IPS-NIHi7 (cell line): ENCODE data around the gene ATP2A3.

Experiments used
- DNase-seq: peaks from one replicate; pipeline ENCODE4 v3.0.0; 2012; ENCODE audit warnings: mixed read lengths; ENCODE audit errors: extremely low spot score

The ATP2A3 gene

GRCh38 chr17:3964203-3965117 lies at the start of gene ATP2A3:
Gene ATP2A3, minus strand, starts transcription at chr17:3964437. Its CDS starts 146 bp downstream, at chr17:3964291.
- peak; percentile 46 for DNase-seq

DNA sequence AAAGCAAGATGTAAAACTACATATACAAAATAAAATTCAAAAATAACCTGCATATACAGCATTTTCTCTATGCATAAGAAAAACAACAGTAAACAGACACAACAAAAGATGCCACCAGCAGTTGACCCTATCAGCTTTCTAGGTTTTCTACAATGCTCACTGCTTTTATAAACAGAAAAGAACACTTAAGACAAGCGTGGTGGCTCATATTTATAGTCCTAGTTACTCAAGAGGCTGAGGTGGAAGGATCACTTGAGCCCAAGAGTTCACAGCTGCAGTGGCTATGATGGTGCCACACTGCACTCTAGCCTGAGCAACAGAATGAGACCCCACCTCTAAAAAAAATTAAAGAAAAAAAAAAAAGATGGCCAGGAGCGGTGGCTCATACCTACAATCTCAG lies 46.5 kb upstream of the ATP2A3 start:
- DNase-seq, result no peak

GRCh38 chr17:4009186-4009785 lies 45.0 kb upstream of the ATP2A3 start:
- DNase-seq, result no peak

DNA sequence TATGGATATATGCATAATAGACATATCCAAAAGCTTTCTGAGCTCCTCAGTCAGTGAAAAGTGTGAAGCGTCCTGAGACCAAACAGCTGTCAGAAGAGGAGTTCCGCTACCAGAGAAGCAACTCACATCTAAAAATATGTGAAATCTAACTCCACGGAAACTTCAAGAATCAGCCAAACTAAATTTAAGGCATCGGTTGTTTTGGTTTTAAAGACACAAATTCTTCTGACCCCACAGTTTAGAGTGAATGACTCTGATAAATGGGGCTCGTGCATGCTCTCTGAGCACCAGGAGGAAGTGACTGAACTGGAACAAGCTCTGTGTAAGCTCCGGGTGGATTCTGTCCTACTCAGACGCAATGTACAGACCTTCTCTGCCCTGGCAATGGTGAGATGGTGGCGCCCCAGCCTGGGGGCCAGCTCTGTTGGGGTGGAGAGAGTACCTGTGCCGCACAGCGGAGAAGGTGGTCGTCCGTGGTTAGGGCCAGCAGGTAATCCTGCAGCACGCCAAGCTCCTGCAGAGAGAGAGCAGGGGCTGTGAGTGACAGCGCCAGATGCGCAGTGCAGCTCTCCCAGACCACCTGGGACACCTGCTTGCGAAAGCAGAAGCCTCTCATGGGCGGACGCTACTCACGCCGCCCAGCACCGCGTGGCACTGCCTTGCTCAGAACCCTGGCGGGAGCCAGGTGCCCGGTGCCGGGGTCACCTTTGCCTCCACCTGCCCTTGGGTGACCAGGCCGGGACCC lies 44.4 kb upstream of the ATP2A3 start:
- no peak for DNase-seq

- peak; percentile 29 for DNase-seq
Measured at GRCh38 chr17:4008082-4008435, 43.8 kb upstream of the ATP2A3 start.

DNA sequence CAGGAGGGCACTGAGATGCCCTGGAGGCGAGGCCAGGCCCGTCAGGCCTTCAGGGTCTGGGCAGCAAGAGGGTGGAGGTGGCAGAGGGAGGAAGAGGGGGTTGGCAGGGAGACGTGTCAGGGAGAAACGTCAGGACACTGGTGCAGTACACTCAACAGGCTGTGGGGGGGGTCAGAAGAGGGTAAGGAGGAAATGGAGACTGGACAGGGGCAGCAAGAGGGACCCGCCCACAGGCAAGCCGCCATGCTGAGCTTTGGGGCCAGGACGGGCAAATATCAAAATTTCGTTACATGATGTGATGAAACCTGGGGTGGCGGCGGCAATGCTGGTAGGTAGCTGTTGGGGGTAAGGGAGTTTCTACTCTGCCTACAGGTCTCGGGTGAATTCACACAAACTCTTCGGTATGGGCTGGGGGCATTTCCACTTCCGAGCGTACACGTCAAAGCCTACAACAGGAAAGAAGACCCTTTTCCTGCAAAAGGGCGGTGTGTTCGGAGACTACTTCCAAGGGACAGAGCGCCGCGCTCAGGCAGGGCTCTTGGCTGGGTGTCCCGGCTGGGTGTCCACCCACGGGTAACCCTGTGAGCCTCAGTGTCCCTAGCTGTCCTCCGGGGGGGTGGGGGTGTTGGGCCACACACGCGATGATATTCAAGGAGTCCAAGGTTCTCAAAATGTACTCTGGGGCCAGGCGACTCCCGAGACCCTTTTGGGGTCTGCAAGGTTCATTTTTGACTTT lies 43.3 kb upstream of the ATP2A3 start:
- DNase-seq, result peak; percentile 13

DNA sequence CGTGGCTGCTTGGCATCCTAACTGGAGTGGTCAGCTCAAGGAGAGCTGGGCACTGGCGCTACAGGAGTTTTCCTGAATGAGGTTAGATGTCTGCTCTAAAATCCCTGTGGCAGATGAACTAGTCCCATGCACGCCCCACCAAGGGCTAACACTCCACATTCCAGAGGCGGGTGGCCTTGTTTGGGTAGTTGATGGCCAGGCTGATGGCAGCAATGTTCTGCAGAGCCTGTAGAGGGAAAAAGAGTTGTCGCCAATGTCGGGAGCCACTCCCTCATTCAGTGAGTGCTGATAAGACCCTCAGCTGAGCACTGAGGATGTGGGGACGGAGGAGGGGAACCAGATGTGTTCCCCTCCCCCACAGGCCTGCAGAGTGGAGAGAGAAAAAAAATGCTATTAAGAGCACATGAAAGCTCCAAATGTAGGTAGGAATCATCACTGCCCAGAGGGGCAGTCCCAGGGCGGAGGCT lies 42.5 kb upstream of the ATP2A3 start:
- peak; percentile 16 for DNase-seq

GRCh38 chr17:4006165-4006589 lies 41.9 kb upstream of the ATP2A3 start:
- no peak for DNase-seq

DNA sequence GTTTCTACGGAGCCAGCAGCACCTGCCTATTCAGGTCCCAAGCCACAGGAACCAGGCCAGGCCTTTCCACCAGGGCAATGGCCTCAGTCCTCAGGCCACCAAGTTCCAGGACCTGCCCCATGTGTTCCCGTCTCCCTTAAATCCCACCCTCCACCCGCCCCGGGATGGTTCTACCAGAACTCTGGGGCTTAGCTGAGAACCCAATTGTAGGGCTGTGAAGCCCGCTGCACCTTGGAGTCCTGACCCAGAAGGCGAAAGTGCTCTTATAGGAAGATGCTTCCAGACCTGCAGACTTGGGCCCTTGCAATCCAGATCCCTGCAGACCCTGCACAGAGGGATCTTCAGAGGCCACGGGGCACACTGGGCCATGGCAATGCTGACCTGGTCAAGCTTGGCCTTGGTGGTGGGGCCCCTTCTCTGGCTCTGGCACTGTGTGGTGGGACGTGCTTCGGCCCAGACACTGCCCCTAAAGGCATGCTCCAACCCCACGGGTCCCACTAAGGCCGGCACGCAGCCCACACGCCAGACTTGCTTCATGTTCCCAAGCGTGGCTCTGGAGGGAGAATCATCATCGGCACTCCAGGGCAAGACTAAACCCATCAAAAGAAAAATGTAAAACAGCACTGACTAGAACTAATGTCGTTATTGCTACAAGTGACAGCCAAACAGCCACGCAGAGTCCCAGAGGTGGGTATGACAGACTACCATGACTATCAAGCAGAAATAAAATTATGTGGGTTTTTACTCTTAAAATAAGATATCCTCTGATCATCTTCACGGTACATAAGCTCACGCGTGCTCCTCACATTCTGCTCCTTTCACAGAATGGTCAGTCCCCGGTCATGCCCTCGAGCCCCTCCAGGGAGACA lies 41.3 kb upstream of the ATP2A3 start:
- no peak for DNase-seq

DNA sequence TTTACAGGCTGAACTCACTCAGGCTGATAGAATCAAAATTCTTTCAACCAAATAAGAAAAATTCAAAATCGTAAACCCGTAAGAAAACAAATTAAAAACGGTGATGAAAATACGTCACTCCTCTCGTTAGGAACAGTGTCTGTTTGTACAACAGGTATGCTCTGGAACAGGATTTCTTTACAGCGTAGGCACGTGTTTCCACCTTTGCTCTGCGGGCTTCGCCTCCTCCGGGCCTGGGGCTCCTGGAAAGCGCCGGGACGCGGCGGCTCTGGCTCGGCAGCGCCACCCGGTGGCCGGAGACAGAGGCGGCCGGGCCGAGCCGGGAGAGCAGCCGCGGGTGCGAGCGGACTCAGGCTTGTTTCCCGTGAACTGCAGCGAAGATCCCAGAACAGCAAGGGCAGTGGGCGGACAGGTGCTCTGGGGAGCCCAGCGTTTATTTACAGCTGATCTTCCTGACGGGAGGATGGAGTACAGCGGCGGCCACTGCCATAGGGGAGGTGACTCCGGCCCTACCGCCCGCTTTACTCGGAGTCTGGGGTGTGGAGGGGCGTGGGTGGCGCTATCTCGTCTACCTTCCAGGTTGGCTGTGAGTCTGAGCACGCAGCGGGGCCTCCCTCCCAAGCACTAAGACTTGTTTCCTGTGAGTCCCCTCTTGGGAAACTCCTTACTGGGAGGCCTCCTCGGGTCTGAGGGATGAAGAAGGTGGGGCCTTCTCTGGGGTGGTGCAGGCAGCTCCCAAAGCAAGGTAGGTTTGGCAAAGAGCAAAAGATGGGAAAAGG lies 40.5 kb upstream of the ATP2A3 start:
- DNase-seq, result peak; percentile 95

- peak; percentile 73 for DNase-seq
Measured at GRCh38 chr17:4003501-4004421, 39.5 kb upstream of the ATP2A3 start.

- DNase-seq, result no peak
Measured at GRCh38 chr17:4003131-4003500, 38.9 kb upstream of the ATP2A3 start.

GRCh38 chr17:4001048-4001590 lies 36.9 kb upstream of the ATP2A3 start:
- DNase-seq, result no peak

GRCh38 chr17:3998436-3998835 lies 34.2 kb upstream of the ATP2A3 start:
- no peak for DNase-seq

DNA sequence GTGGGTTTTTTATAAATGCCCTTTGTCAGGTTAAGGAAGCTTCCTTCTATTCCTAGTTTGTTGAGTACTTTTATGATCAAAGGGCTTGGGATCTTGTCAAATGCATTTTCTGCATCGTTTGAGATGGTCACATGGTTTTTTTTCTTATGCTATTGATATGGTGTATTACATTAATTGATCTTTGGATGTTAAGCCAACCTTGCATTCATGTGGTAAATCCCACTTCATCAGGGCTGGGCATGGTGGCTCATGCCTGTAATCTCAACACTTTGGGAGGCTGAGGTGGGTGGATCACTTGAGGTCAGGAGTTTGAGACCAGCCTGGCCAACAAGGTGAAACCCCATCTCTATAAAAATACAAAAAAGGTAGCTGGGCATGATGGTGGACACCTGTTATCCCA lies 30.8 kb upstream of the ATP2A3 start:
- no peak for DNase-seq

DNA sequence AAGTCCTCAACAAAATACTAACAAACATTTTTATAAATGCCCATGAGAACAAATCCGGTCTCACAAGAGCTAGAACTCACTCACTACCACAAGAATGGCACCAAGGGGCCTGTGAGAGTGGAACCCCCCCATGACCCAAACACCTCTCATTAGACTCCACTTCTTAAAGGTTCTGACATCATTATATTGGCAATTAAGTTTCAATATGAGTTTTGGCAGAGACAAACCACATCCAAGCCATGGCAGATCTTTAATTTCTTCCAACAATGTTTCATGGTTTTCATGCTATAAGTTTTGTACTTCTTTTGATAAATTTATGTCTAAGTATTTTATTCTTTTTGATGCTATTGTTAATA lies 30.0 kb upstream of the ATP2A3 start:
- no peak for DNase-seq

DNA sequence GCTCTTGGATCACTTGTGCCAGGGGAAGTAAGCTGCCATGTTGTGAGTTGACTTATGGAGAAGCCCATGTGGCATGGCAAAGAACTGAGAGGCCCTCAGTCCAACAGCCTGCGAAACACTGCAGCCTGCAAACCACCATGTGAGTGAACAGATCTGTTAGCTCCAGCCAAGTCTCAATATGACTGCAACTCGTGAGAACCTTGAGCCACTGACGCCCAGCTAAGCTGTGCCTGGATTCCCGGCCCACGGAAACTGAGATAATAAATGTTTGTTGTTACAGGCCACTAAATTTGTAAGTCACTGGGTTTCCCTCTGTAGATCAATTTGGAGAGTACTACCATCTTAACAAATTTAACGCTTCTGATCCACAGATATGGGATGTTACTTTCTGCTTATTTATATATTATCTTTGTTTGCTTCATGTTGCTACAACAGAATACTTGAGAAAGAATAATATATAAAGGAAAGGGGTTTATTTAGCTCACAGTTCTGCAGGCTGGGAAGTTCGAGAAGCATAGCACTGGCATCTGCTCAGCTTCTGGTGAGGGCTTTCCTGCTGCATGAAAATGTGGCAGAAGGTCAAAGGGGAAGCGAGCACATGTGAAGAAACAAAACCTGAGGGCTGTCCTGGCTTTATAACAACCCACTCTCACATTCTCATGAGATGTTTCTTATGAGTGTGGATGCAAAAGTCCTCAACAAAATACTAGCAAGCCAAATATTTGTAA lies 29.4 kb upstream of the ATP2A3 start:
- no peak for DNase-seq

GRCh38 chr17:3992370-3992769 lies 28.1 kb upstream of the ATP2A3 start:
- no peak for DNase-seq
